GM21423 (cell line): Measurements from ENCODE around the gene CLSTN2.

Experiments
- ATAC-seq: cut with Tn5 transposase; IDR thresholded peaks from one replicate; pipeline ENCODE4 v1.9.1; 2021; ENCODE audit warnings: mild to moderate bottlenecking, moderate library complexity; ENCODE audit not compliant: unreplicated experiment

CLSTN2 gene

DNA sequence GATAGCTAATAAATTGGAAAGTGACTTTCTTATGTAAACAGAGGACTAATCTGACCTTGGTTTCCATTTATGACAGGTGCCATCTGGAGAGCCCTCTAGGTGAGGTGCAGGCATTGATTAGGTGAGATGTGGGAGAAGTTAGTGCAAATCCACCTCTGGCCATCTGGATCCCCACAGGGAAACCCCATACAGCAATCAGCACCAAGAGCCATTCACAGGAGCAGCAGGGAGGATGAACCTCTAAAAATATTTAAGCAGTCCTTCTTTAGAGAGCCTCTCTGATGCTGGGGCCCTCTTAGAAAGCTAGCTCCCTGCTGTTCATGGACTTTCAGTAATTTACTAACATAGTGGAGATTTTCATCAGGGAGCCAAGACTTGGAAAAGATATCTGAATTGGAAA lies 69.3 kb downstream of the CLSTN2 start:
- no peak for ATAC-seq

- no peak for ATAC-seq
Observed at GRCh38 chr3:140006331-140006730, 71.3 kb downstream of the CLSTN2 start.

DNA sequence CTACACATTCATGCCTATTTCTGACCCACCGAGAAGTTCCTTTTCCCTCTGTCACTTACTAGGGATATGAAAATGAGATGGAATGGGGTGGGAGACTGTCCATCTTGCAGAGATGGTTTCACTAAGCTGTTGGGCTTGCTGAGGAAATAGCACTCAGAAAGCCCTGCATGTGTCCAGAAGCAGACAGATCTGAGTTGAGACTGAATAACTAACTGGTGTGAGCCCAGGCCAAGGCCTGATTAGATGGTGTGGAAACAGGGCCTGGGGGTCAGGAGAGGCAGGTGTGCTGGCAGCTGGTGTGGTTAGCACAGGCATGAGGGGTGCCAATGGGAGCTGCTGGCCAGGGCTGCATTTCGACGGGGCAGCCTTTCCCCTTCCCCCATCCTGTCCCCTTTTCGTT lies 72.1 kb downstream of the CLSTN2 start:
- no peak for ATAC-seq

DNA sequence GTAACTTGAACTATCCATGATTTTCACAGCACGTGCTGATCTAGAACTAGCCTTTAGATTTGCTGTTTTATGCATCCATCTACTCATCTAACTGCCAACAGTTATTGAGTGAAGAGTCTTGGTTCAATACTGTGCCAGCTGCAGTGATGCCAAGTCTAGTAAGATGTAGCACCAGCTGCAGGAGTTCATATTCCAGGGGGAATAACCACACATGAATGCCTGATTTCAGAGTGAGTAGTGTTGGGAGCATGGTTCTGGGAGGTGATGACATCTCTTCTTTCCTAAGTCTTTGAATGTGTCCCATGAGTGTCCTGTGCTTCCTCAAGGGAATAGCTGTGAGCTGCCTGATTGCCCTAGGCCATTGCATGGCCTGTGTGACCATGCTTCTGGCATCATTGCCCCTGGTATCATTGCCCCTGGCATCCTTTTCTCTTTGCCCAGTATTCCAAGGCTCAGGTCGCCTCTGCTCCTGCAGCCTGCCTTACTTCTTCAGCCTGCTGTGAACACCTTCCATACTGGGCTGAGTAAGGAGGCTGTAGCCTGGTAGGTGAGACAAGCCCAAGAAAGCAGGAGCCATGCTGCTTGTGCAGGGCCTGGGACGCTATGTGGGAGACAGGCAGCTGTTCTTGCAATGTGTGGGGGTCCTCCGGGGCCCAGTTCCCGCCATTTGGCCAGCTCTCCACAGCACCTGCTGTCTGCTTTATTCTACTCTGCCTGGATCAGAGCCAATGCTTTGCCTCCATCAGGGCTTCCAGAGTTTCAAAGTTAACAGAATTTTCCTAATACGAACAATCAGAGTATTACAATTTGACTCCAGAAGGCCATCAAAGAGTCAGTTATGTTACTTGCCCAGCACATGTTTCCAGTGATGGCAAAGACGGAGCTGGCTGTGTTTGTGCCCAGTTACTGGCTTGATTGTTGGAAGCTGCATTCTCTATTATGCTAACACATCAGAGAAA lies 73.2 kb downstream of the CLSTN2 start:
- no peak for ATAC-seq

DNA sequence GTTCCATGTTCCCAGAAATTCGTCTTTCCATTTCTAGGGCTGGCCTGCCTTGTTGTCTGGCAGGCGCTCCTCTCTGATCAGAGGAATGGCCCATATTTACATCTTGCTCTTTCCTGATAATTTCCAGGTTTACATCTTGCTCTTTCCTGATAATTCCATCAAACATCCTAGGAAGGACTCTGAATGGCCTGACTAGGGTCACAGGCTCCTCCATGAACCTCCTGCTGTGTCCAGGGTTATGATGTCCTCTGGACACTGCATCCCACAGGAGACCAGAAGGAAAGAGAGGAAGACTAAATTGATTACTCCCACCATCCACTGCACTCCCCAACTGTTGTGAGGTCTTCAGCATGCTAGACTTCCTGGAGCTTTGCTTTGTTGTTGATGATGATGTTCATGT lies 75.4 kb downstream of the CLSTN2 start:
- ATAC-seq, result no peak

- no peak for ATAC-seq
Observed at GRCh38 chr3:140011086-140011485, 76.1 kb downstream of the CLSTN2 start.

DNA sequence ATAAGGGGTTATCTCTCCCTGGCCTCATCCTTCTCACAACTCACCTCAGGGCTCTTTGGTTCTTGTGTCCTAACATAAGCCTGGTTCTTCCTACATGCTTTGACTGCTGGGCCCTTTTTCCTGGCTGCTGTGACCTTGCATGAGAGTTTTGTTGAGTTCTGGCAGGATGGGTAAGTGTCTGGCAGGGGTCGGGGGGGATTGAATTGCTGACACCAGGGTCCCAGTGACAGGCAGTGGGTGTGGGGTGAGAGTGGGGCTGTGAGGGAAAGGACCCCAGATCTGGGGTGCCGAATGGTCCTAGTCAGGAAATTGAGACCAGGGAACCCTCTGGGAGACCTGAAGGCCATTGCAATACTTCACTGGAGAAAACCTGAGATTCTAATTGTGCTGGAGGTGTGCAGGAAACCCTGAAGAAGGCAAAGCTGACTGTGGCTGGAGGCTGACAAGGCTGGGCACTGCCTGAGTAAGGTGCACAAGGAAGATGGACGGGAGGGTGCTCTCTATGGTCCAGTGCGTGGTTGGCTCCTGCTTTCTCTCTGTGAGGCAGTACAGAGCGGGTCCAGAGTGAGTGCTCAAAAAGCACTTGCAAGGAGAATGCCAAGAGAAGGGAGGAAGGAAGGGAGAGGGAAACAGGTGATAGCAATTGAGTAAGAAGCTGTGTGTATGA lies 76.8 kb downstream of the CLSTN2 start:
- no peak for ATAC-seq

- no peak for ATAC-seq
Observed at GRCh38 chr3:140013220-140013619, 78.2 kb downstream of the CLSTN2 start.

- no peak for ATAC-seq
Observed at GRCh38 chr3:140014831-140015495, 80.0 kb downstream of the CLSTN2 start.

DNA sequence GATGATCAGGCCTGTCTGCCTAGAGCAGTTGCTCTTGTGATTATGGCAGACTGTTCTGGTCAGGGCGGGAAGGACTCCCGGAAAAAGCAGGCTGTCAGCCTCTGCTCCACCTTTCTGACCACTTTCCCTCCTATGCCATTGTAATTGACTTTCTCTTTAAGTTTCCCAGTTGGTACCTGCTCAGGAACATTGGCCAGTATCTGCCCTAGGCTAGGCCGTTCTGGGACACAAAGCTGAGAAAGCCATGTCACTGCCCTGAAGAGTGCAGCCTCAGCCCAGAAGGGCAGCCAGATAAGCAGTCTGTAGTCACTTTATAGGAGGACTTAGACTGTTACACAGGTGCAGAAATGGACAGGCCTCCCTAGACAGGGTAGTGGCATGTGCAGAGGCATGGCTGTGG lies 80.8 kb downstream of the CLSTN2 start:
- no peak for ATAC-seq

- no peak for ATAC-seq
Observed at GRCh38 chr3:140018556-140018955, 83.6 kb downstream of the CLSTN2 start.

GRCh38 chr3:140019946-140020345 lies 85.0 kb downstream of the CLSTN2 start:
- no peak for ATAC-seq

GRCh38 chr3:140020541-140020940 lies 85.6 kb downstream of the CLSTN2 start:
- no peak for ATAC-seq

DNA sequence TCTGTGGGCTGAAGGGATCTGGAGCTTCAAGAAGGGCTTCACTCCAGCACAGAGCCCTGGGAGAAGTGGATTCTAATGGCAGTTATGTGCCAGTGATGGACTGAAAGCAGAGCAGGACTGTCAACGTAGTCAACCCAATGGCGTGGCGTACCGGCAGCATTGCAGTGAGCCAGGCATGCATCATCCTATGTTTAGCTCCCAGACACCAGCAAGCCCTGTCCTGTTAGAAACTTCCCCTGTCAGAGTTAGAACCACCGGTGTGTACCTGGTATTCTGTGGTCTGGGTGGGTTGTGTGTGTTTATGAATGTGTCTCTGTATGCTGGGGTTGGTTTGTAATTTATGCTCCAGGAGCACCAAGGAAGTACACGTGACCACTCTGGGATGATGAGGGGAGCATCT lies 86.3 kb downstream of the CLSTN2 start:
- ATAC-seq, result no peak

GRCh38 chr3:140022066-140022770 lies 87.2 kb downstream of the CLSTN2 start:
- ATAC-seq, result no peak

DNA sequence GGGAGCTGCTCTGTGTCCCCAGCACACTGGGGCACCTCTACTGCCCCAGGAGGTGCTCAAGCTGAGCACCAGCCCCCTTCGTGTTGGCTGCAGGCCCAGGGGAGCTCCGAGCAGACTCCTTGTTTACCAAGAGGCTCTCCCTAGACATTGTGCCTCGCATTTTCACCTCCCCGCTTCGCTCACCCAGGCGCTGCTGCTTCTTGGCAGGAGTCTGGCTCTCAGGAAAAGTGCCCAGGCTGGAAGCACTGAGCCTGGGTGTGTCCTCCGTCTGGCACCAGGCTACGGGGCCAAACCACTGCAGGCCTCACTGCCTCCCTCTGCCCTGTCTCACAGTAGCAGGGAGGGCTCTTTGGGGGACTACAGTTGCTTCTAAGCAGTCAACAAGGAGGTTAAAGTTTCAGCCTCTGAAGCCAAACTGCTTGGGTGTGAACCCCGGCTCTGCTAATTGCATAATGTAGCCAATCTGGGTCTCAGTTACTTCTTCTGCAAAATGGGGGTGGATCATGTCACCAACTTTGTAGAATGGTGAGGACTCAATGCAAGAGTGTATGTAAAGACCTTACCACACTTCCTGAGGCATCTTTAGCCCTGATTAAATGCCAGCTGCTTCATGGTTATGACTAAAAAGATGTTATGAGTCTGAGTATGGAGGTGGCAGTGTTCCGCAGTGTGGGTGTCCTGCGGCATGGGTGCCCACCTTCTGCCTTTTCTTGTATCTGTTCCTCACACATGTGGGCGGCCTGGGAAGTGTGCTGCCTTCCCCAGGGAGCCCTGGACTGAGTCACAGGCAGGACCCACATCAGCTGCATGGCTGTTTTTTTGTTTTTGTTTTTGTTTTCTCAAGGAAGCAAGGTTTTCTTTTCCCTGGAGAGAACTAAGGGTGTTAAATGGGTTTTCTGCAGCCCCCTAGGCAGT lies 88.9 kb downstream of the CLSTN2 start:
- ATAC-seq, result no peak

GRCh38 chr3:140031170-140031569 lies 96.2 kb downstream of the CLSTN2 start:
- no peak for ATAC-seq

DNA sequence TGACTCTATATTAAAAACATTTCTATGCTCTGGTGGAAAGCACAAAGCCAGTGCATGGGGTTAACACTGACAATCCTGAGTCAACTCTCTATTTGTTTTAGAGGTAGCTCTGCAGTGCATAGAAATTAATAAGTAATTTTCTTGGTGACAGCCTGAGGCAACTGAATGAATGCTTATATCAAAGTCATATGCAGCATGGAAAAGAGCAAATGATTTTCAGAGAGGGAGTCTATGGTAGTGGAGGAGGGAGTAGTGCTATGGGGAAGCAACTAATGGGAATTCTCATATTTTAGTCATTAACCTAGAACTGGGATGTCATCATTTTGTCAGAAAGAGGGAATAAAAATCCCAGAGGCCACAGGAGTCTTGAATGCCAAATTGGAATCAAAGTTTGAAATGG lies 99.1 kb downstream of the CLSTN2 start:
- no peak for ATAC-seq

DNA sequence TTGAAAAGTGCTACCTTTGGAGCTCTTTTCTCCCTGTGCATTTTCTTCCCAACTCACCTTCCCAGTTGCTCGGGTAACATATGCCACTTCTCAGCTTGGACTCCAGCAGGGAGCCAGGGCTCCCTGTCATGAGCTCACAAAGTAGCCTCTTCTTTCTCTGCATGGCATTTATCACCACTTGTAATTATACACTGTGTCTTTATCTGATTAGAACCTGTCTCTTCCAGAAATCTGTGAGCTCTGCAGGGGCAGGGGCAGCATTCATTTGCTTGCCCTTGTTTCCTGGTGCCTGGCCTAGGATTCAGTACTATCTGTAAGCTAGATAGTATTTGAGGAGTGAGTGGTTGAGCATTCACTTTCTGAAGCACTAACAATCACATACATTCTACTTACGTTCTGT lies 100.9 kb downstream of the CLSTN2 start:
- ATAC-seq, result no peak

GRCh38 chr3:140050396-140050795 lies 115.4 kb downstream of the CLSTN2 start:
- ATAC-seq, result no peak
